ENCODE data around the gene MRI1. TPM values are rescaled to one million over a fixed set of nuclear protein-coding genes. Genes with fewer than 3 reads are reported as not detected.
"Not testable (repeated sequence)": the region's sequence is repeated elsewhere in the genome, so short reads cannot be mapped to it uniquely, and the experiment has no call there.

Gene MRI1
- total RNA-seq, 1 experiment from 2014 or later, result 19.6 TPM

DNA sequence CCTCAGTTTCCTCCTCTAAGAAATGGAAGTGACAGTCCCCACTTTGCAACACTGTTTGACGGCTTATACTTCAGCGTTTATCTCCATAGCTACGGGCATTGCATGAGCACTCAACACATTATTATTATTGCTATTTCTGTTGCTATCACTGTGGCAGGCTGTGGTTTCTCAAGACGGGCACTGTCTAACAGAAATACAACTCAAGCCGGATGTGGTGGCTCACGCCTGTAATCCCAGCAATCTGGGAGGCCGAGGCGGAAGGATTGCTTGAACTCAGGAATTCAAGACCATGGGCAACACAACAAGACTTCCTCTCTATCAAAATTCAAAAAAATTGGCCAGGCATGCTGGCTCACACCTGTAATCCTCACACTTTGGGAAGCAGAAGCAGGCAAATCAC, 26.0 kb downstream of the MRI1 start:
- CTCF ChIA-PET, result no interaction called here
- POLR2A ChIA-PET, result no interaction called here
- TF ChIP-seq EZH2 (IDR thresholded peaks at IDR 0.05) (no peak), CEBPB (IDR thresholded peaks at IDR 0.05; ENCODE audit: low read depth) (no peak), EZH2phosphoT487 (IDR thresholded peaks at IDR 0.05; ENCODE audit: borderline replicate concordance) (no peak), CBX3 (IDR thresholded peaks at IDR 0.05; ENCODE audit: low read depth) (no peak), SRF (IDR thresholded peaks at IDR 0.05; ENCODE audit: low read depth) (no peak)
- Histone ChIP-seq H4K20me1 (ENCODE audit: insufficient read depth) (no peaks in the 10 kb centered on the region), H3K4me1 (ENCODE audit: control insufficient read depth in 1 of 2, insufficient read depth in 2 of 2, low read length in 2 of 2) (peaks cover 25 to 54% of the 10 kb centered on the region in 2 experiments), H2AFZ (ENCODE audit: low read depth, low read length, poor library complexity, severe bottlenecking) (no peak overlapping the region), H3K9me3 (ENCODE audit: control insufficient read depth in 1 of 2, insufficient read depth in 1 of 2, low read depth in 1 of 2, low read length in 2 of 2) (no peaks in the 10 kb centered on the region), H3K9ac (ENCODE audit: low read length) (no peak overlapping the region), H3K36me3 (ENCODE audit: control insufficient read depth in 1 of 2, insufficient read depth in 2 of 2, low read length in 2 of 2) (no peaks in the 10 kb centered on the region), H3K4me2 (ENCODE audit: low read length) (no peak overlapping the region), H3K79me2 (ENCODE audit: insufficient read depth, low read length) (no peaks in the 10 kb centered on the region), H3K9me2 (ENCODE audit: insufficient read depth) (no peaks in the 10 kb centered on the region), H3K4me3 (replicated peaks in 1 of 2; ENCODE audit: low read depth in 1 of 2, low read length in 2 of 2) (no peak overlapping the region), H3K27me3 (ENCODE audit: insufficient read depth, low read length) (no peaks in the 10 kb centered on the region), H3K27ac (ENCODE audit: low read depth, low read length) (no peak overlapping the region)
- RAD21 ChIA-PET (ENCODE audit: low non-redundant PET in 1 of 2, low total read pairs in 2 of 2, uncharacterized antibody in 2 of 2, unreplicated experiment in 2 of 2), result interaction anchor here in 1 of 2 experiments (0.6 kb wide), 1 partner anchor 527 kb away, joined by 5 read pairs; no protein-coding TSS in a partner anchor
- intact Hi-C loops (cut with micrococcal nuclease), result no loop called here
- no TSS peak for BruUV-seq (replicated peaks)
- DNase-seq (ENCODE audit: low read depth, low spot score) (no peak), ATAC-seq (no peak)

DNA sequence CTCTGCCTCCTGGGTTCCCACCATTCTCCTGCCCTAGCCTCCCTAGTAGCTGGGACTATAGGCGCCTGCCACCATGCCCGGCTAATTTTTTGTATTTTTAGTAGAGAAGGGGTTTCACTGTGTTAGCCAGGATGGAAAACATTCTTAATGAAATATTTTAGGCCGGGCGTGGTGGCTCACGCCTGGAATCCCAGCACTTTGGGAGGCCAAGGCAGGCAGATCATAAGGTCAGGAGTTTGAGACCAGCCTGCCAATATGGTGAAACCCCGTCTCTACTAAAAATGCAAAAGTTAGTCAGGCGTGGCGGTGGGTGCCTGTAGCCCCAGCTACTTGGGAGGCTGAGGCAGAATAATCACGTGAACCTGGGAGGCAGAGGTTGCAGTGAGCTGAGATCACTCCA, 29.0 kb downstream of the MRI1 start:
- Histone ChIP-seq H3K9ac (ENCODE audit: low read length) (peak overlapping the region; percentile 76), H3K4me3 (replicated peaks in 1 of 2; ENCODE audit: low read depth in 1 of 2, low read length in 2 of 2) (0 out of 4 replicates have a peak overlapping the region, but pooled peaks of 1 of the 2 experiments have one; percentile 76), H3K4me1 (ENCODE audit: control insufficient read depth in 1 of 2, insufficient read depth in 2 of 2, low read length in 2 of 2) (peaks cover 37 to 56% of the 10 kb centered on the region in 2 experiments), H3K4me2 (ENCODE audit: low read length) (peak overlapping the region; percentile 96), H3K27ac (ENCODE audit: low read depth, low read length) (peak overlapping the region; percentile 81)
- H3K9me2 ChIP-seq (ENCODE audit: insufficient read depth); H3K36me3 ChIP-seq (ENCODE audit: control insufficient read depth in 1 of 2, insufficient read depth in 2 of 2, low read length in 2 of 2); H3K79me2 ChIP-seq (ENCODE audit: insufficient read depth, low read length); POLR2A ChIA-PET; H3K9me3 ChIP-seq (ENCODE audit: control insufficient read depth in 1 of 2, insufficient read depth in 1 of 2, low read depth in 1 of 2, low read length in 2 of 2); RAD21 ChIA-PET (ENCODE audit: low non-redundant PET in 1 of 2, low total read pairs in 2 of 2, uncharacterized antibody in 2 of 2, unreplicated experiment in 2 of 2); BruUV-seq (replicated peaks); ATAC-seq; H2AFZ ChIP-seq (ENCODE audit: low read depth, low read length, poor library complexity, severe bottlenecking); intact Hi-C loops (cut with micrococcal nuclease); H3K27me3 ChIP-seq (ENCODE audit: insufficient read depth, low read length); H4K20me1 ChIP-seq (ENCODE audit: insufficient read depth); DNase-seq (ENCODE audit: low read depth, low spot score): not testable (repeated sequence)
- CTCF ChIA-PET, result interaction anchor here (1.2 to 2.7 kb wide), 3 partner anchors 8 to 65 kb away, joined by 3 to 10 read pairs (median 3); no protein-coding TSS in a partner anchor
